Inflammatory macrophage treated with lipopolysaccharide for 1 hour (primary cell): ENCODE measurements around the gene CS.
"Not testable (repeated sequence)": the region's sequence is repeated elsewhere in the genome, so short reads cannot be mapped to it uniquely, and the experiment has no call there.

Source experiments
- DNase-seq, 2 donors: peaks; one replicate each; pipeline ENCODE4 v3.0.0-alpha.2; 2020 to 2022

CS gene

DNA sequence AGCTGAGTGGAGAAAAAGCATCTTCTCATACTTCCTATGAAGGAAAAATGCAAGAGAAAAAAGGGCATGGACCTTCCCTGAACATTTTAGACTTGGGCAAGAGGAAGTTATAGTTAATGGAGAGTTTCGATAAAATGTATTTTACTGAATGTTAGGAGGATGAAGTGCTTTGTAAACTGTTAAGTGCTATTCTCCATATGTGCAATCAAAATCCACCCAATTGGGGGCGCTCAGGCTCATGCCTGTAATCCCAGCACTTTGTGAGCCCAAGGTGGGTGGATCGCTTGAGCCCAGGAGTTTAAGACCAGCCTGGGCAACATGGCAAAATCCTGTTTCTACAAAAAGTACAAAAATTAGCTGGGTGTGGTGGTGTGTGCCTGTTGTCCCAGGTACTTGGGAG lies 17.5 kb upstream of the CS start:
- no peak for DNase-seq

GRCh38 chr12:56315622-56316473 lies 15.7 kb upstream of the CS start, which contains the start of gene CNPY2:
Gene CNPY2, minus strand, starts transcription at chr12:56315988. Its CDS starts 771 bp downstream, at chr12:56315217.
- DNase-seq: peak; percentile 92 to 94

DNA sequence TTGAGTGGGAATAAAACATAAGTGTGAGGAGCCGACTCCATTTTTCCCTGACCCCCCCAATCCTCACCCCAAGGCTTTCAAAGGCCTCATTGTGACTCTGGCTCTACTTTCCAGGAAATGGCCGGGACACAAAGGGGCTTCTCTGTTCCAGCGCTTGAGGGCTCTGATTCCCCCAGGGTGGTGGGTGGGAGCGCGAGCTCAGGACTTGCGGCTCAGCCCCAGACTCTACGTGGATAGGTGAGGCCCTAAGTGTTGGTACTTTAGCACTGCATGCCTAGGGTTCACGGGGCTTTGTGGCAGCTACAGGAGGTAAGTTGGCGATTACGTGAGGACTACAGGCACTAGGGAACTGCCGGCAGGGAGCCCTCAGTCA lies 15.1 kb upstream of the CS start:
- no peak for DNase-seq

DNA sequence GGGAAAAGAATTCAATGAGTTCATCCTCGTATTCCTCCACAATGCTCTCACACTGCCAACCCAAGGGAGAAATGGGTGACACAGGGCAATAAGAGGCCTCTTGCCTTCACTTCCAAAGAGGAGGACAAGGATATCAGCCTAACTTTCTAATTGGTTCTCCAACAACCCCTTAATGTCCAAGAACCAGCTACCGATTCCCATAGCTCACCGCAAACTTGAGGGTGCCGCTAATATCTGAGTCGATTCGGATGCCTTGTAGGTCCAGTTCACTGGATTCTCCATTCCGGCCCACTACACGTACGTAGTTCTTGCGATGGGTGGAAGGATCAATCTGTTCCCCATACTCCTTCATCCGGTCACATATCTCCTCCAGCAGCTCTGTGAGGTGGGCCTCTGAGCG lies 10.9 kb upstream of the CS start:
- no peak for DNase-seq

- no peak for DNase-seq
Measured at GRCh38 chr12:56308714-56309113, 8.6 kb upstream of the CS start.

GRCh38 chr12:56307221-56307965 lies 7.3 kb upstream of the CS start:
- DNase-seq: no peak

DNA sequence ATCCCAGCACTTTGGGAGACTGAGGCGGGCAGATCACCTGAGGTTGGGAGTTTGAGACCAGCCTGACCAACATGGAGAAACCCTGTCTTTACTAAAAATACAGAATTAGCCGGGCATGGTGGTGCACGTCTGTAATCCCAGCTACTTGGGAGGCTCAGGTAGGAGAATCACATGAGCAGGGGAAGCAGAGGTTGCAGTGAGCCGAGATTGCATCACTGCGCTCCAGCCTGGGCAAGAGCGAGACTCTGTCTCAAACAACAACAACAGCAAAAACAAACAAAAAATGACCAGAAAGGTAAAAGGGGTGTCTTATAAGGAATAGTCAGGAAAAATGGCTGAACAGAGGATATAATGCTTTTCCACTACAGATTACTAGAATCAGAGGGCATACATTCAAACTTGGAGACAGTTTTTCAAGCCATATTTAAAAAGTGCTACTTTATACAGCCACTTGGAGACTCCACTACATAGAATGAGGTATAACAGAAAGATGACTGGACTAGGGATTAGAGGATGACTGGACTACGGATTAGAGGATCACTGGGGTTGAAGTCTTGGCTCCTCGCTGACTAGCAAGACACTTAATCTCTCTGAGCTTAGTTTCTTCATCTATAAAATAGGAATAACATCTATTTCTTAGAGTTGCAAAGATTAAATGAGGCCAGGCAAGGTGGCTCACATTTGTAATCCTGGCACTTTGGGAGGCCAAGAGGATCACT lies 4.9 kb upstream of the CS start:
- DNase-seq: no peak

DNA sequence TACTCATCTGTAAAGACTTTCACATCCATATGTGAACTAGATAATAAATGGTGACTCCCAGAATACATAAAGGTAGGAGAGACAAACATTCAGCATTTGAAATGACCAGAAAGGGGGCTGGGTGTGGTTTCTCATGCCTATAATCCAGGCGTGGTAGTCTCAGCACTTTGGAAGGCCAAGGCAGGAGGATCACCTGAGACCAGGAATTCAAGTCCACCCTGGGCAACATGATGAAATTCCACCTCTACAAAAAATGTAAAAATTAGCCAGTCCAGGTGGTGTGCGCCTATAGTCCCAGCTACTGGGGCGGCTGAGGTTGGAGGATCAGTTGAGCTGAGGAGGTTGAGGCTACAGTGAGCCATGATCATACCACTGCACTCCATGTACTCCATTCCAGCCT lies 4.1 kb upstream of the CS start:
- DNase-seq: no peak

DNA sequence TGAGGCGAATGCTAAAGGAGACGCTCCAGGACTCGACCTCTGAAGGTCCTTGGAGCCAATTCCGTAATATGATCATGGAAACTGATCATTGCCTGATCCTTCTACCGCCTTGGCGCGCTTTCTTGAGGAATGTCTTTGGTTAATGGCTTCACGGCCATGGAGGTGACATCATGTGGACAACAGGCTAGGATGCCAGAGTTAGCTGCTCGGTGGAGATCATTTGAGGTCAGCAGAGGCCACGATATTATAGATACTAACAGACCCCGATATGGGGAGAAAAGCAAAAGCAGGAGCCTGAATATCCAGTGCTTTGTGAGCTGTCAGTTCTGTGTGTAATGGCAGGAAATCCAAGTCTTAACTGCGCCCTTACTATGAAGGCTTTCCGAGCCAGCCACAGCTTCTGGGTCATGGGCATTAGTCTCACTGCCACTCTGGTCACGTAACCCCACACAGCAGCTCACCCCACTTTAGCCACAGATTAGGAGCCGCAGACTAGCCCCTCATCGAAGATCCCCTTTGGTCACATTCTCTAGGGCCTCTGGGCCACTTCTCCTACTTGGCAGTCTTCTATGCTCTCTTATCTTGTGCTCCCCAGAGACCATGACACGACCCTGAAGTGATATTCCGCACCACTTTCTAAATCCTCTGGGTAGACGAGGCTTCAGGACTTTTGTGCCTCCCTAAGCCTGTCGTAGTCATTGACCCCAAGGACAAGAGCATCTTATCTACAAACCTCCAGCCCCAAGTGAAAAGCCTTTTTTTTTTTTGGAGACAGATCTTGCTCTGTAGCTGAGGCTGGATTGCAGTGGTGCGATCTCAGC lies 724 bp upstream of the CS start:
- DNase-seq: no peak

GRCh38 chr12:56299308-56299852 lies 750 bp downstream of the CS start:
- DNase-seq: peak; percentile 28 to 38

GRCh38 chr12:56298828-56299227 lies 1.3 kb downstream of the CS start:
- no peak for DNase-seq

DNA sequence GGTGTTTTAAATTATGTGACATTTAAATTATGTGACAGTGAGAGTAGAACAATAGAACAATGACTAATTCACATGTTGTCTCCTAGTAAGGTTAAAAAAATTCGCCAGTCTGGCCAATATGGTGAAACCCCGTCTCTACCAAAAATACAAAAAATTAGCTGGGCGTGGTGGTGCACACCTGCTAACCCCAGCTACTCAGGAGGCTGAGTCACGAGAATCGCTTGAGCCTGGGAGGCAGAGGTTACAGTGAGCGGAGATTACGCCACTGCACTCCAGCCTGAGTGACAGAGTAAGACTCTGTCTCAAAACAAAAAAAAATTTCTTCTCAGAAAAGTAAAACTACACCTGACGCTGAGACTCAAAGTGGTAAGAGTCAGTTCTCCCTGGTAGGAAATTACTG lies 2.7 kb downstream of the CS start:
- no peak for DNase-seq

- peak; percentile 68 to 74 for DNase-seq
Measured at GRCh38 chr12:56296295-56296694, 3.8 kb downstream of the CS start.

DNA sequence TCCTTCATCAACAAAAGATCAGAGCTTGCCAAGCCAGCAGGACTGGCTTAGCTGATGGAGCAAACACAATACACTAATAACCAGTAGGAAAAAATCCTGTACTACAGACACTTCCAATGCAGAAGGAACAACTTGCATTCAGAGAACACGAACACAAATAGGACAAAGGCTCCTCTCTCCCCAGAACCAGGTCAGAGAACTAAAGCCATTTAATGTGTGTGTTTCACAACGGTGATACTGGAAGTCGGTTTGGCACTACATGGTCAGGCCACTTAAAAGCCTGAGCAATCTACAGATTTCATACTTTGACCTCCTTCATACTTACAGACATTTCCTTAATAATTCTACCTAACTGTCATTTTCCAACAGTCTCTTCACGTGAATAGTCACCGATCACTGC lies 6.3 kb downstream of the CS start:
- no peak for DNase-seq

- peak; percentile 28 to 35 for DNase-seq
Measured at GRCh38 chr12:56288705-56289387, 11.3 kb downstream of the CS start.

- no peak for DNase-seq
Measured at GRCh38 chr12:56286044-56286830, 13.9 kb downstream of the CS start.

DNA sequence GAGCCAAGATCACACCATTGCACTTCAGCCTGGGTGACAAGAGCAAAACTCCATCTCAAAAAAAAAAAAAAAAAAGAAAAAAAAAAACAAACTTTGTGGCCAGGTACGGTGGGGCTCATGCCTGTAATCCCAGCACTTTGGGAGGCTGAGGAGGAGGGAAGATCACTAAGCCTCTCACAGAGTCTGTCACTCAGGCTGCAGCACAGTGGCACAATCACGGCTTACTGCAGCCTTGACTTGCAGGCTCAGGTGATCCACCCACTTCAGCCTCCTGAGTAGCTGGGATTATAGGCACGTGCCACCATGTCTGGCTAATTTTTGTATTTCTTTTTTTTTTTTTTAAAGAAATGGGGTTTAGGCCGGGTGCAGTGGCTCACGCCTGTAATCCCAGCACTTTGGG lies 15.9 kb downstream of the CS start:
- not testable (repeated sequence) for DNase-seq

- no peak for DNase-seq
Measured at GRCh38 chr12:56282579-56282978, 17.6 kb downstream of the CS start.

DNA sequence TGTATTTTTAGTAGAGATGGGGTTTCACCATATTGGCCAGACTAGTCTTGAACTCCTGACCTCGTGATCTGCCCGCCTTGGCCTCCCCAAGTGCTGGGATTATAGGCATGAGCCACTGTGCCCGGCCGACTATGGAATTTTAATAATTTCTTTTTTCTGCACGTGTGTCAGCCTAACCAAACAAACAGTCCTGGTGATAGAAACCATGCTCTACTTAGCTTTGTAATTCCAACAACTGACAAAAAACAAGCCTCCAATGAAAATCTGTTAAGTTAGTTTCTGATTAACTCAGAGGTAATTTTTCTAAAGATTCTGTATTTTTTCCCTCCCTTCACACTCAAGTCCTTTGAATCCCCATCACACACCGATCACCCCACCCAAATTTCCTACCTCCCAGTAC lies 18.1 kb downstream of the CS start:
- DNase-seq: no peak

DNA sequence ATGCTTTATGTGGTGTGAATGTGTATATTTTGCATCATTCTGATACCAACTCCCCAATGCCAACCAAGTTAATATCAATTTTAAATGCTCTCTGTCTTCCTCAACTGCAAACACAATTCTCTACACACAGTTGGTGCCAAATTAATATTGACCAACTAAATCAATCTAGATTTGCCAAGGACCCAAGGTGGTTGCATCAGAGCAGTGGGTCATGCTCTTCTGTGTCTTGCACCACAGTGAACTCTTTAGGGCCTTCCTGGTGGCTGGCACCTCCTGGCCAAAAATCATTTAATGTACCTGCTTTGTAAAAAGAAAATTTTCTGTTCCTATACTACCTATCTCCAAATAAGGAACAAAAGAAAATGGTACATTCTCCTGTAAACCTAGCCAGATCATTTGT lies 19.3 kb downstream of the CS start:
- DNase-seq: no peak

GRCh38 chr12:56278905-56279304 lies 21.2 kb downstream of the CS start:
- no peak for DNase-seq
